Activated T-helper 1 cell treated with Interleukin-2 at 50 U/mL for 16 hours (primary cell): Measurements from ENCODE around the gene HSD3B2.

Experiments
- DNase-seq: peaks from one replicate; pipeline ENCODE4 v3.0.0-alpha.2; 2020; ENCODE audit warnings: low read depth

Gene HSD3B2

GRCh38 chr1:119463569-119463968, 48.6 kb downstream of the HSD3B2 start:
- no peak for DNase-seq

GRCh38 chr1:119466445-119466844, 51.5 kb downstream of the HSD3B2 start:
- no peak for DNase-seq

GRCh38 chr1:119467219-119467618, 52.3 kb downstream of the HSD3B2 start:
- no peak for DNase-seq

GRCh38 chr1:119467857-119468668, 53.1 kb downstream of the HSD3B2 start:
- no peak for DNase-seq

GRCh38 chr1:119469741-119470140, 54.8 kb downstream of the HSD3B2 start:
- no peak for DNase-seq

- DNase-seq: no peak
Measured at GRCh38 chr1:119470377-119470776, 55.4 kb downstream of the HSD3B2 start.

DNA sequence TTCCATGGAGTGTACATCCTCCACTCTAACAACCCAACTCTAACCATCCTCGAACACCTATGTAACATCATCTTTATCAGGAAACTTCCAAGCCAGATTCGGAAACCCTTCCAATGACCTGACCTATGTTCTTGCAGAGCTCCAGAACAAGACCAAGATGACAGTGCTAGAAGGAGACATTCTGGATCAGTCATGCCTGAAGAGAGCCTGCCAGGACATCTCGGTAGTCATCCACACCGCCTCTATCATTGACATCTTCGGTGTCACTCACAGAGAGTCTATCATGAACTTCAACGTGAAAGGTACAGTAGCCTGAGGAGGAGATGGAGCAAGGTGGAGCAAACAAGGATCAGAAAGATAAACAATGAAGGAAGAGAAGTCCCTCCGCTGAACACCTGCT, 56.0 kb downstream of the HSD3B2 start:
- DNase-seq: no peak

DNA sequence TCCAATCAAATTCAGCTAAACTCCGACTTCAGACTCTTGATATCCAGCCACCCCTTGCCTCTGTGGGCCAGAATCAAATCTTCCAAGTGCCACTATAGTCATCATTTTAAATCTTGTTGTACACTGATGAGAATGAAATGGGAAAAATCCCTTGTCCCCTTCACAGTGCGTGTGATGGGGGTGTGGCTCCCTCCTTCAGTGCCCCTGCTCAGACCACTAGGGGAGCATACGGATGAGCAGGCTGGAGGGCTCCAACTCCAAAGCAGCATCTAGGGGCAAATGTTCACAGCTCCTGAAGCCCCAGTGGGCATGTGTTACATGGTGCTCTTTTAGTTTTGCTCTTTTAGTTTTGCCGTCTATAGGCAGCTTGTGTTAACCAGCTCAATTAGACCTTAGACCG, 56.6 kb downstream of the HSD3B2 start:
- DNase-seq: no peak

GRCh38 chr1:119472080-119472818, 57.3 kb downstream of the HSD3B2 start:
- no peak for DNase-seq
